Measurements from ENCODE around the gene NOS1AP.
A peak's percentile ranks its signal among the peaks of the same experiment; 100 is the strongest.
"Not testable (repeated sequence)": the region's sequence is repeated elsewhere in the genome, so short reads cannot be mapped to it uniquely, and the experiment has no call there.

Gene NOS1AP

DNA sequence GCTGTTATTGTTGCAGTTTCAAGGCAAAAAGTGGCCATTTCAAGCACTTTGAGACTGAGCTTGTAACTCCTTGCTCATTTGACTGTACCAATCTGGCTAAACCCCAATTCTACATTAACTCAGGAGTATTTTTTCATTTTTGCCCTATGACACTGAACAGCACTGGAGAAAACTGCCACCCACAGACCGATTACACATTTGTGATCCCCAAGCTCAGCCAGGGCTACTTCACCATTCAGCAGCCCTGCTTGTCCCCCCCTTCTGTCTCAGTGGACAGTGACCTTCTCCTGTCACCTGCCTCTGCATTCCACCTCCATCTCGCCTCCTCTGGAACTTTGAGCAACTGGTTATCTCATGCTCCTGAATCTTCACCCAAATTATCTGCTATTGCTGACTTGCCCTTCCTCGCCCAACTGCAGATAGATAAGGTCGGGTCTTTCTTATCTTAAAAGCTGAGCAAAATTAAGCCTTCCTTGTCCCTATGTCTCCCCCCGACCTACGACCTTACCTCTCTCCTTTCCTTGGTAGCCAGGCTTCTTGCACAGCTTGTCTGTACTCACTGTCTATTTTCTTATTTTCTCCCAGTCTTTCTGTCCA is 281.9 kb downstream of the NOS1AP start:
- DNase-seq: no peak

DNA sequence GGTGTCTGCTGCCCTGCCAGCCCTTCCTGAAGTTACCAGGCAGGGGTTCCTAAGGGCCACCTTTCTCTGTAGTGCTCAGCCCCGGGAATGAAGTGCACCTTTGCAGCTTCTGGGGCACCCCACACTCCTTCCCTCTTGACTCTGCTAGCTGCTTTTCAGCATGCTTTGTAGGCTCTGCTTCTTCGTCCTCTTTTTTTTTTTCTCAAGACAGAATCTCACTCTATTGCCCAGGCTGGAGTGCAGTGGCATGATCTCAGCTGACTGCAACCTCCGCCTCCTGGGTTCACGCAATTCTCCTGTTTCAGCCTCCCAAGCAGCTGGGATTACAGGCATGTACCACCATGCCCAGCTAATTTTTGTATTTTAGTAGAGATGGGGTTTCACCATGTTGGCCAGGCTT is 282.4 kb downstream of the NOS1AP start:
- not testable (repeated sequence) for DNase-seq

DNA sequence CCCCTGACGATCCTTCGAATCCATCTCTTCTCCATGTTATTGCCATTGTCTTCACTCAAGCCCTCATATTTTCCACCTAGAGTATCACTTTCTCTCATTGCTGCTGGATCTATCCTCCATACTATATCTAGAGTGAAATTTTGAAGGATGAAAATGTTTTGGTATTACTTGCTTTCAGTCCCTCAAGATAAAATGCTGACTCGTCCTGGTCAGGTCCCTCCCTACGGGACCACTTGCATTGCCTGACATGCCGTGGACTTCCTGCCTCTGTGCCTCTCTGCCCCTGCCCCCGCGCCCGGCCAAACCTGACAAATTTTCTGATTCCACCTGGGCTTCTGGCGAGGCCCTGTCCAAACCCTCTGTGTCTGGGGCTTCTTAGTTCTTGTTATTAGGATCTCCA is 283.6 kb downstream of the NOS1AP start:
- no peak for DNase-seq

DNA sequence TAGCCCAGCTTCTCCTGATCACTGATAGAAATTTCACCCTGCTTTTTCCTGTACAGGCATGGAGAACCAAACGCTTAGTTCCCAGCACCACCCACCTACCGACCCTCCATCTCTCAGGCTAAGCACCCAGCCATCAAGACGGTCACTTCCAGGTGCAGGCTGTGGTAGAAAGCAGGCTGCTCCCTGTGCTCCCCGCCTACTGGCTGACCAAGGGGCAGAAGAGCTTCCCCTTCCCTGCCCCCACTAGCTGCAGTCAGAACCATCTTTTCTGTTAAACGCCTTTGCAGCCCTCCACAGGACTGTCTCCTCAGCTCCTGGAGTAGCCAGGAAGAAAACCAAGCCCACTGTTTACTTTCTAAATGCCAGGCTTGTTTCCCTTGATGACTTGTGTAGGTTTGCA is 284.2 kb downstream of the NOS1AP start:
- no peak for DNase-seq

DNA sequence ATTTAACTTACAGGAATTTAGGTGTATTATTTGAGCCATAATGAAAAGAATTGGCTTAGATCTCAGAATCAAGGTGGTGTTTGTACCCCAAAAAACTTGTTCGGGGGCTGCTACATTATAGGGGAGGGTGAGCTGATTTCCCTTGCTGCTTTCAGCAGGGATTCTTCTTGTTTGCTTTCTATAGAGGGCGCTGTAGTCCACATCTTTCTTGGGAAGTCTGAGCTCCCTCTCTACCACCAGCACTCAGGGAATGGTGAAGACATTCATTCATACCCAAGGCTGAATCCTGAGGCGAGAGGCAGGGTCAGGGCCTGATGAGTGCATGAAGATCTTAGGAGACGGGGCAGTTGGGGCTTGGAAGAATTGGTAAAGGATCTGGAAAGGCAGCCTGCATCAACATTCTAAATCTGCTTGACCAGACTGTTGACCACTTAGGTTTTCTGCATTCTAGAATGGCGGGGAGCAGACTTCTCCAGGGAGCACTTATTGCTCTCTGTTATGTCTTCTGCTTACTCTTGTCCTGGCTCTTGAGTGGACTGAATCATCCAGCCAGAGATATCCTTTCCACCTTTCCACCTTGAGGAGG is 288.3 kb downstream of the NOS1AP start:
- peak; percentile 43 for DNase-seq

DNA sequence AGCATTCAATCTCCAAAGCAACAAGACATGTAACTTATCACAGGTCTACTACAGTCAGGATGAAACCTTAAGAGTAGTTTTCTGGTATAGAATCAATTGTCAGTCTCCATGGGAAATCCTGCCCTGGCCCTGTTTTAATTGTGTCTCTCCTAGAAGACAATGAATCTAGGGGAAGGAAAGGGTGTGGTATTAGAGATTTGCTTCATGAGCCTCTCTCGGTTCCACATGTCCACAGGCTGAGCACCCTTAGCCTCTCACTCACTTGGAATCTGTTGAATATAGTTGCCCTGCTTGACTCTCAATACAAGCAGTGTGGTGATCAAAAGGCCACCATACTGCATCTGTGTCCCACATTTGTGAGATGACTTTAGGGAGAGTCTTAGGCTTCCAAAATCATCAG is 289.4 kb downstream of the NOS1AP start:
- DNase-seq: no peak

DNA sequence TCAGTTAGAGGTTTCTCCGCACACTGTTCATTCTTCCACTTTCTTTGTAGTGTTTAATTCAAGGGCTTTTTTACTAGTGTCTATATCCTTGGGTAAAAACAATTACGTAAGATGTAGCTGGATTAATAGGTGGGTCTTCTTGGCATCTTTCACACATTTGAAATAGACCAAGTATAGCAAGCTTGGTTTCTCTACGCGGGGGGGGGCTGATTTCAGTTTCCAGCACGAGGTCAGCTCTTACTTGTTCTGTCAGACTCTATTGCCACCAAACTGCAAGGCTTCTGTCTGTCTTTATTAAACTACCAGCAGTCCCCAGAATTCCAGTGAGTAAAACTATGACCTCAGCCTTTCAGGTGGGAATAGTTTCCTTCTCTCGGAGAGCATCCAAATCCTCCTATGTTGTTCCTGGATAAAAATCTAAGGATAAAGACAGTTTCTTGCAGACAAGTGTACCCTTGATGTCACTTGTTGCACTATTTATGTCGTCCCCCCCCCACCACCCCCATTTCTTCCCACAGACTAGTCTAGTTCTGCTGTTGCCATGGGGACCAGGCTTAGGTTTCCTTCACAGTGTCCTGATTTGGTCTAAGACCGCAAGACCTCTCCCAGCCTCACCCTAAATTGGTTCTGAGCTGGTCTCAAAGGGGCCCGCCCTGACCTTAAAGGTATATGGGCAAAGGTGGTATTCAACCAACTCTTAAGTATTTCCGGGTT is 290.2 kb downstream of the NOS1AP start:
- no peak for DNase-seq

DNA sequence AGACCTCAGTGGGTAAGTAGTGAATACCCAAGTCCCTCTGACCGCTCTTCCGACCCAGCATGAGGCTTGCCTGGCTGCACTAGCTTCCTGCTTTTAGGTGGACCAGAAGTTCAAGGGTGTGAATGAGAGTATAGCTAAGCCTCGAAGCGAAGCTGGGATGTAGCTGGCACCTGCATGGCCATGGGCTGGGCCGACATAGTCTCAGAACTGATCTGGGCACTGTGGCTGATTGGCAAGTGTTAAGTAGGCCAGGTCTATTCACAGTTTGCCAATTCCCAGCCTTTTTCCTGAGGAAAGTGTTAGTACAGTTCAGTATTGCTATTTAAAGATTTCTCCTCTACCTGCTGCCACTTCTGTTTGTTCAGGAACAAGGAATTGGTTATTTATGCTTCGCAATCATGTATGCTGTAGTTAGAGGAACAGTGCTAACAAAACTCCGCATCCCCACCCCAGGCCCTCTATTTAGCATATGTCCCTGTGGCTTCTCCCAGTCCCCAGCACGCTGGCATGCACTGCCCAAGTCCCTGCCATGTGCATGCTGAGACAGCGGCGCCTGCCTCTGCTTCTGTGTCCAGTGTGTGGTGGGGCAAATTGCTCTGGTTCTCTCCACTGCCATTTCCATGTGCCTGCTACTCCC is 290.9 kb downstream of the NOS1AP start:
- DNase-seq: no peak

DNA sequence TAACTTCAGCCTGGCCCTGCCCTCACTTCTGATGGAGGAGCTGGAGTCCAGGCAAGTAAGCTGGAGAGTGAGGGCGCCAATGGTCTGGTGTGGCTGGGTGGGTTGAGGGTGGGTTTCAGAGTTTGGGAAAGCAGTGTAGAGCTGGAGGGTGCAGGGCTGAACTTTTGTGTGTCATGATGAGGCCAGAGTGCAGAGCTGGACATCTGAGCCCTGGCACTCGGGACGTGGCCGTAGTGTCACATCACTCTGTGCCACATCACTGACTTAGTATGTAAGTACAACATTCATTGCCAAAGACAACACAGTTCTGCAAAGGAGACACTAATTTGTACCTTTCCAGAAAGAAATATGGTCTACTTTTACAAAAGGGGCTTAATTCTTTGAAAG is 291.4 kb downstream of the NOS1AP start:
- no peak for DNase-seq

DNA sequence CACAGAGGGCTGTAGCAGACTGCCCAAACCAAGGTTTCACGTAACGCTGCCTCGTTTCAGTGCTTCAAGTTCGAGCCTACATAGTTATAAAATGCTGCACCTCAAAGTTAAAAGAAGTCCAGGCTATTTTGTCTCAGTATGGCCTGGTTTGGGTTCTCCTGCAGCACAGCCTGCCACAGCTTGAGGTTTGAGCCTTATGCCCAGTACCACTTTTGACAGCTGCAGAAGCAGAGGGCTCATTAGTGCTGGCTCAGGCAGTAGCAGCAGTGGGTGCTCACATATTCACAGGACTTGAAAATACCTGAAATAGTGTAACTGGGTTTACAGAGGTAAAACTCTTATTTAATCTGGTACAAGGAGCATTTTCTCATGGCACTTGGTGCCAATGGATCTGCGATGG is 291.9 kb downstream of the NOS1AP start:
- no peak for DNase-seq

DNA sequence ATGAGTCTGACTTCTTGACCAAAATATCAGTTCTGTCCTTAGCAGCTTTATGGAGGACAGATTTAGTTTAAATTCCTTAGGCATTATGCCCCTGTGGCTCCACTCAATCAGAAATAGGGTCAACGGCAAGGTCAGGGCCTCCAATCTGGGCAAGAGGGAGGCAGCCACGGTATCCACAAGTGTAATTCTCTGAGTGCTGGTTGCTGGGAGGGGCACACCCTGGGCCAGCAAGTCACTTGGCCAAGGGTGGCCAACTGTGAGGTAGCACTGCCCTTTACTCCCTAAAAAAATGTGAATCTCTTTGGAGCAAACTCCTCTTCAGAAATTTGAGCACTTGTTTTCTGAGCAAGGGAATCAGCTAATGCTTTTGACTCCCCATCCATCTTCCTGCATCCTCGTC is 294.3 kb downstream of the NOS1AP start:
- DNase-seq: no peak

DNA sequence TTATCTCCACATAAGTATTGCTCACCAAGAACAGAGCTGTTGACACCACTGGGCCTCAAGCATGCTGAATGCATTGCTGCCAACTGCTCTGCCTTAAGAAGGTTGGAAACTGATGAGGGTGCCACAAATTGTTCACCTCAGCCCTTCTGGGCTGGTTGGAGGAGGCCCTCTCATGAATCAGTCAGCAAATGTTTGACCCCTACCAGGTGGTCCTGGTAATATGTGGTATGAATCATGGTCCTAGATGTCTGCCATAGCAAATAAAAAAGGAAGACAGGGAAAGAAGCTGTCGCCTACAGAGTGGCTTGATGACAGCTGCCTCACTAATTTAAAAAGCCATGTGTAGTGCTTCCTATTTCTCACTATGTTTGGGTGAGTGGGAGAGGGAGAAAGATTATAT is 295.0 kb downstream of the NOS1AP start:
- no peak for DNase-seq

DNA sequence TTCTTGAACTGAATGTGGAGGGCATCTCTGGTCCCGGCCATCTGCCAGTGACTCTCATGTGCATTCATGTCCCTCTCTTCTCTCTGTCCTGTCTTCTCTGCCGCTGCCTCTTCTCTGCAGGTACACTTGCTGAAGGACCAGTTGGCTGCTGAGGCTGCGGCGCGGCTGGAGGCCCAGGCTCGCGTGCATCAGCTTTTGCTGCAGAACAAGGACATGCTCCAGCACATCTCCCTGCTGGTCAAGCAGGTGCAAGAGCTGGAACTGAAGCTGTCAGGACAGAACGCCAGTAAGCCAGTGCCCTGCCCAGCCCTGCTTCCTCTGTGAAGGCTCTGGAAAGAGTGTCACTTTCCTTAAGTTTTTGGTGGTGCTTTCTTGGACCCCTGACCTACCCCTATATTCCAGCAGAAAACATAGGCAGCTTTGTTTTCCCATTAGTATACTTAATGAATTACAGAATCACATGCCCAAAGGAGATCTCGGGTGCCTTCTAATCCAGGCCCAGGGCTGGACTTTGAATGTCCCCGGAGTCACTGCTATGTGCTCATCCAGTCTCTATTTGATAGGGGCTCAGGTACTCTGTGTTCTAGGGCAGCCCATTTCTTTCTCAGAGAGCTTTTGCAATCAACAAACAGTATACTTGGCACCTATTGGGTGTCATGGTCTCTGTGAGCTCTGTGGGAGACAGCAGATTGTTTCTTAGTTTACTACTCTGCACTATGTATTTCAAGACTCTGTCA is 296.0 kb downstream of the NOS1AP start:
- DNase-seq: no peak

DNA sequence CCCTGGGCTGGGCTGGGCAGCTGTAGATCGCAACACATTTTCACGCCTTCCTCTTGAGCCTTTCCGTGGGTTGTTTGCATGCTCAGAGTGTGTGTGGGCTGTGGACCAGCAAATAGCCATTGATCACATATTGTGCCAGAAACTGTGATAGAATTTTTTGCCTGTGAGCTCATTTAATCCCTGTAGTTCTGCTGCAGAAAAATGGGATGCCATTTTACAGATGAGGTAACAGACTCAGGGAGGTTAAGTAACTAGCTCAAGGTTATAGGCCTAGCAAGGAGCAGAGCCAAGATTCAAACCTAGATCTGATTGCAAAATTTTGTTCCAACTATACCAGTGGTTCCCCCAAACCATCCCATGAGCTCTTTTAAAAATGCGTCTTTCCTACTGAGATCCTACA is 296.7 kb downstream of the NOS1AP start:
- DNase-seq: no peak

DNA sequence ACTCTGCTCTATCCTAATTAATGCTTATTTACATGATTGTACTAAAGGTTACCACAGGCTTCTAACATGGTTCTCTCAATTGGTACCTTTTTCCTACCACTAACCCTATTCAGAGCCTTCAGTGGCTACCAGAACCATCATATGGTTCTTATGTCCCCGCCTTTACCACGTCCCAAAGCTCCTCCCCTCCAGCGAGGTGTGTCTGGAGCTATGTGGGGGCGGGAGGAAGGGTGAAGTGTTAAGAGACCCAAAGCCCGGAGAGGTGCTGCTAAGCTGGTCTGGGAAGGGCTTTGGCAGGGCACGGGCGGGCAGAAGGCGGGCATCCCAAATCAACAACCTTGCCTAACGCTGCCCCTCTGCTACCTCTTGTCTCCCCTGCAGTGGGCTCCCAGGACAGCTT is 297.2 kb downstream of the NOS1AP start:
- no peak for DNase-seq

DNA sequence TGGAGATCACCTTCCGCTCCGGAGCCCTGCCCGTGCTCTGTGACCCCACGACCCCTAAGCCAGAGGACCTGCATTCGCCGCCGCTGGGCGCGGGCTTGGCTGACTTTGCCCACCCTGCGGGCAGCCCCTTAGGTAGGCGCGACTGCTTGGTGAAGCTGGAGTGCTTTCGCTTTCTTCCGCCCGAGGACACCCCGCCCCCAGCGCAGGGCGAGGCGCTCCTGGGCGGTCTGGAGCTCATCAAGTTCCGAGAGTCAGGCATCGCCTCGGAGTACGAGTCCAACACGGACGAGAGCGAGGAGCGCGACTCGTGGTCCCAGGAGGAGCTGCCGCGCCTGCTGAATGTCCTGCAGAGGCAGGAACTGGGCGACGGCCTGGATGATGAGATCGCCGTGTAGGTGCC is 297.6 kb downstream of the NOS1AP start:
- no peak for DNase-seq

DNA sequence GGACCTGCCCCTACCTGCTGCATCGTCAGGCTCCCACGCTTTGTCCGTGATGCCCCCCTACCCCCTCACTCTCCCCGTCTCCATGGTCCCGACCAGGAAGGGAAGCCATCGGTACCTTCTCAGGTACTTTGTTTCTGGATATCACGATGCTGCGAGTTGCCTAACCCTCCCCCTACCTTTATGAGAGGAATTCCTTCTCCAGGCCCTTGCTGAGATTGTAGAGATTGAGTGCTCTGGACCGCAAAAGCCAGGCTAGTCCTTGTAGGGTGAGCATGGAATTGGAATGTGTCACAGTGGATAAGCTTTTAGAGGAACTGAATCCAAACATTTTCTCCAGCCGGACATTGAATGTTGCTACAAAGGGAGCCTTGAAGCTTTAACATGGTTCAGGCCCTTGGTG is 298.3 kb downstream of the NOS1AP start:
- no peak for DNase-seq

DNA sequence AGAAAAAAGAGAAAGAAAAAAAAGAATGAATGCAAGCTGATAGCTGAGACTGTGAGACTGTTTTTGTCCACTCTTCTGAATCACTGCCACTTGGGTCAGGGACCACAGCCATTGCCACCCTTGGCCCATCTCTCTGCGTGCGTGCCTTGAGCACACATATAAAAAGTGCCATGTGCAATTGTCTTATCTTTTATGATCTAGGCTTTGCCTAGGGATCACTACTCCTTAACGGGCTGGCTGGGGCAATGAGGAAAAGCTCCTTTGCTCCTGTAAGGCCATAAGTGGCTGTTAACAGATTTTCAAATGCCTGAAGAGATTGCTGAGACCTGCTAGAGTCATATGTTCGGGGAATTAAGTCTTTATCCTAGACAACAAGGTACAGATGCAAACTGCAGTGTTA is 299.0 kb downstream of the NOS1AP start:
- no peak for DNase-seq

DNA sequence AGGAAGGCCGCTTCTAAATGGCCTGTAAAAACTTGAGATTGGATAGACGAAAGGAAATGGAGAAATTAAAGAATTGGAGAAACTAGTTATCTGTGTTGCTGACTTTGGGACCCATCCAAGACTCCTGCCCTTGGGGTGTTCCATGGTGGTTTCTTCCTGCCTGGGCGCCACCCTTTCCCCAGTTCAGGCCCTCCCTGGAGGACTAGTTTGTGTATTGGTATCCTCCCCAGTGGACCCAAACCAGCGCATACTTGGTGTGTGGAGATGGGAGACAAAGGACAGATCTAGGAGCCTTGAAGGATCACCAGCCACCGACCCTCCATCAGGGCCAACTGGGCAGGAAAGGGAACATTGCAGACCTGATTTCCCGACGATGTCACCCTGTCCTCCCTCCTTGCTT is 300.1 kb downstream of the NOS1AP start:
- DNase-seq: no peak

DNA sequence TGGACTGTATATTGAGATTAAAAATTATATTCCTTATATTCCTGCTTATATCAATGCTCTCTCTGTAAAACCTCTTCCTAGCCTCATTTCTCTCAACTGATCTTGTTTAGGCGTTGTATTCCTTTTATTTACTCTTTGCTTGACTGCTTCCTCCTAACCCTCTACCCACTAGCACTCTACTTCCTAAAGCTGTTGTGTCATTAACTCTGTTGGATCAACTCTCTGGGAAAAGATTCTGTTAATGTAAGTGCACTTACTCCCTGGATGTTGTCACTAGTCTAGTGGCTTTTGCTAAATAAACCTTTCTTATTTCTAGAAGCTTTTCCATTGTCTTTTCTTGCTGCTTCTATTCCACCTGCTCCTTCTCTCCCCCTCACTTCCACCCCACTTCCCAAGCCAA is 300.7 kb downstream of the NOS1AP start:
- DNase-seq: no peak

DNA sequence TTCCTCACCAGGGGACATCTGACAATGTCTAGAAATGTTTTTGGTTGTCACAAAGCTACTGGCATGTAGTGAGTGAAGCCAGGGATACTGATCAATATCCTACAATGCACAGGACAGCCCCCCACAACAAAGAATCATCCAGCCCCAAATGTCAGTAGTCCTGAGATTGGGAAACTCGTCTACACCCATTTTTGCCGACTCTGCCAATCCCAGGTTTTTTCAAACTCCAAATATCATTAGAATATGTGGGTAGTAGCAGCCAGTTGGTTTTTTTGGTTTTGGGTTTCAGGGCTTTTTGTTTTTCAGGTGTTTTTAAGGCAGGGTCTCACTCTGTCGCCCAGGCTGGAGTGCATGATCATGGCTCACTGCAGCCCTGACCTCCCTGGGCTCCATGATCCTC is 301.2 kb downstream of the NOS1AP start:
- DNase-seq: no peak

DNA sequence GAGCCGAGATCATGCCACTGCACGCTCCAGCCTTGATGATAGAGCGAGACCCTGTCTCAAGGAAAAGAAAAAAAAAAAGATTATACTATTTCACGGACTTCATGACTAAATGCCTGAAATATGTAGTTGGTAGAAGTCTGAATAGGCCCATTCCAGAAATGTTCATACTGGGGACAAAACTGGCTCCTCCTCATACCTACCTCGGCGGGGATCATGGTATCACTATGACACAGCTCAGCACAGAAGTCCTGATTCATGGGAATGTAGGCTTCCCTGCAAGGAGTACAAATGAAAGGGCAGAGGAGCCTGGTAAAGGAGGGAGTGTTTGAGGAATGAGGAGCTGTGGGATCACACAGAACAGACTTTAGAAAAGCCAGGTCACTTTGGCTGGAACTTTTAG is 302.1 kb downstream of the NOS1AP start:
- no peak for DNase-seq

Data from NCI-H1092 treated with DMSO at 0.1 percent for 48 hours (cell line).